Gastrocnemius medialis (tissue), 4 donors: ENCODE measurements around the gene TSSC4.

Source experiments
- CTCF ChIP-seq, 5 experiments: fragments of 450-650 bp in 3 of 5; fragments of 200-600 bp in 2 of 5; sonication (generic) in 2 of 5; IDR thresholded peaks in 4 of 5; conservative IDR thresholded peaks in 1 of 5; 1 replicate in 4 of 5; 2 replicates in 1 of 5; pipeline ENCODE4 v1.5.1; 2016 to 2019; ENCODE audit warnings: antibody characterized with exemption in 5 of 5, mild to moderate bottlenecking in 3 of 5, moderate library complexity in 3 of 5
- POLR2A ChIP-seq, 2 donors: fragments of 450-650 bp; IDR thresholded peaks; one replicate each; pipeline ENCODE4 v1.6.1; 2017; ENCODE audit warnings: antibody characterized with exemption in 2 of 2, mild to moderate bottlenecking in 2 of 2, moderate library complexity in 2 of 2

GRCh38 chr11:2440646-2441045 is 40.1 kb downstream of the TSSC4 start:
- TF ChIP-seq CTCF (IDR thresholded peaks at IDR 0.05 in 4 of 5, conservative IDR thresholded peaks at IDR 0.05 in 1 of 5): no peak
- no peak for TF ChIP-seq POLR2A (IDR thresholded peaks at IDR 0.05)
